Parathyroid adenoma (tissue), 2 donors: ENCODE results near the gene MAP3K8.

ENCODE experiments used
- H2AFZ ChIP-seq: fragments of 300-600 bp; sonication (generic); one replicate; pipeline ENCODE4 v1.7.0; 2017; ENCODE audit warnings: antibody characterized with exemption, mild to moderate bottlenecking
- H3K27ac ChIP-seq: fragments of 300-600 bp; sonication (generic); one replicate; pipeline ENCODE4 v1.7.0; 2017
- H3K27me3 ChIP-seq: fragments of 300-600 bp; sonication (generic); one replicate; pipeline ENCODE4 v1.7.0; 2017; ENCODE audit warnings: low read length; ENCODE audit not compliant: control insufficient read depth, insufficient read depth
- H3K36me3 ChIP-seq: fragments of 300-600 bp; sonication (generic); one replicate; pipeline ENCODE4 v1.7.0; 2017; ENCODE audit warnings: low read length; ENCODE audit not compliant: control insufficient read depth, insufficient read depth
- H3K4me1 ChIP-seq: fragments of 300-600 bp; sonication (generic); one replicate; pipeline ENCODE4 v1.7.0; 2017; ENCODE audit warnings: control low read depth
- H3K4me2 ChIP-seq: fragments of 300-600 bp; sonication (generic); one replicate; pipeline ENCODE4 v1.7.0; 2017; ENCODE audit warnings: low read length
- H3K4me3 ChIP-seq: fragments of 300-600 bp; sonication (generic); one replicate; pipeline ENCODE4 v1.7.0; 2017; ENCODE audit warnings: low read depth, low read length
- H3K79me2 ChIP-seq: fragments of 300-600 bp; sonication (generic); one replicate; pipeline ENCODE4 v1.7.0; 2017; ENCODE audit warnings: control low read depth
- H3K9ac ChIP-seq: fragments of 300-600 bp; sonication (generic); one replicate; pipeline ENCODE4 v1.7.0; 2017; ENCODE audit warnings: mild to moderate bottlenecking
- H3K9me3 ChIP-seq: fragments of 300-600 bp; sonication (generic); one replicate; pipeline ENCODE4 v1.7.0; 2017; ENCODE audit warnings: low read length; ENCODE audit not compliant: control insufficient read depth
- CTCF ChIP-seq: fragments of 300-600 bp; sonication (generic); IDR thresholded peaks from one replicate; pipeline ENCODE4 v1.7.0; 2017; ENCODE audit warnings: antibody characterized with exemption, mild to moderate bottlenecking
- donor health status: primary hyperparathyroidism.

Gene MAP3K8

GRCh38 chr10:30456266-30456665 is 22.3 kb downstream of the MAP3K8 start:
- Histone ChIP-seq H3K36me3 (no peaks in the 10 kb centered on the region), H3K27me3 (no peaks in the 10 kb centered on the region), H3K4me1 (no peaks in the 10 kb centered on the region), H3K79me2 (no peaks in the 10 kb centered on the region), H3K9me3 (no peaks in the 10 kb centered on the region), H3K9ac (no peak overlapping the region), H3K4me3 (no peak overlapping the region), H2AFZ (no peak overlapping the region), H3K27ac (no peak overlapping the region), H3K4me2 (no peak overlapping the region)
- TF ChIP-seq CTCF: no peak

- H2AFZ ChIP-seq: no peak overlapping the region
- H3K4me3 ChIP-seq: no peak overlapping the region
- H3K9me3 ChIP-seq: no peaks in the 10 kb centered on the region
- H3K9ac ChIP-seq: no peak overlapping the region
- TF ChIP-seq CTCF: no peak
- no peaks in the 10 kb centered on the region for H3K36me3 ChIP-seq
- peak overlapping the region; percentile 27 for H3K27ac ChIP-seq
- H3K4me1 ChIP-seq: no peaks in the 10 kb centered on the region
- no peaks in the 10 kb centered on the region for H3K79me2 ChIP-seq
- no peak overlapping the region for H3K4me2 ChIP-seq
- H3K27me3 ChIP-seq: no peaks in the 10 kb centered on the region
These were observed 25.3 kb downstream of the MAP3K8 start for GRCh38 chr10:30459283-30459682.

- H3K9ac ChIP-seq: no peak overlapping the region
- H3K36me3 ChIP-seq: no peaks in the 10 kb centered on the region
- peak overlapping the region; percentile 11 for H3K27ac ChIP-seq
- H3K79me2 ChIP-seq: no peaks in the 10 kb centered on the region
- no peaks in the 10 kb centered on the region for H3K4me1 ChIP-seq
- no peak overlapping the region for H3K4me3 ChIP-seq
- H3K27me3 ChIP-seq: no peaks in the 10 kb centered on the region
- H3K9me3 ChIP-seq: no peaks in the 10 kb centered on the region
- H2AFZ ChIP-seq: no peak overlapping the region
- H3K4me2 ChIP-seq: no peak overlapping the region
- no peak for TF ChIP-seq CTCF
These were observed 26.1 kb downstream of the MAP3K8 start for GRCh38 chr10:30460121-30460520.

GRCh38 chr10:30462513-30462912 is 28.5 kb downstream of the MAP3K8 start:
- no peaks in the 10 kb centered on the region for H3K79me2 ChIP-seq
- H3K27ac ChIP-seq: no peak overlapping the region
- no peaks in the 10 kb centered on the region for H3K4me1 ChIP-seq
- H3K27me3 ChIP-seq: no peaks in the 10 kb centered on the region
- no peaks in the 10 kb centered on the region for H3K9me3 ChIP-seq
- no peaks in the 10 kb centered on the region for H3K36me3 ChIP-seq
- no peak for TF ChIP-seq CTCF
- H3K9ac ChIP-seq: no peak overlapping the region
- no peak overlapping the region for H3K4me2 ChIP-seq
- H2AFZ ChIP-seq: no peak overlapping the region
- H3K4me3 ChIP-seq: no peak overlapping the region

- no peak overlapping the region for H3K4me2 ChIP-seq
- no peak overlapping the region for H2AFZ ChIP-seq
- H3K9ac ChIP-seq: no peak overlapping the region
- TF ChIP-seq CTCF: no peak
- H3K79me2 ChIP-seq: no peaks in the 10 kb centered on the region
- no peaks in the 10 kb centered on the region for H3K27me3 ChIP-seq
- no peaks in the 10 kb centered on the region for H3K4me1 ChIP-seq
- no peaks in the 10 kb centered on the region for H3K9me3 ChIP-seq
- H3K27ac ChIP-seq: no peak overlapping the region
- H3K4me3 ChIP-seq: no peak overlapping the region
- no peaks in the 10 kb centered on the region for H3K36me3 ChIP-seq
These were observed 30.0 kb downstream of the MAP3K8 start for GRCh38 chr10:30463944-30464451.
